Measurements from ENCODE around the gene FOXA3. TPM values are rescaled to one million over a fixed set of nuclear protein-coding genes. Genes with fewer than 3 reads are reported as not detected.

Gene FOXA3
- polyA plus RNA-seq, 1 donor (not counting 4 experiments of a cell fraction or from before 2014, with no cell fraction given), result not detected

- DNase-seq (ENCODE audit: low read depth, low spot score) (peak; percentile 76), FAIRE-seq (peak; percentile 90)
- peak overlapping the region; percentile 94 for H3K9ac ChIP-seq (ENCODE audit: control insufficient read depth, extremely low read depth, insufficient read depth, low read length)
- dilution Hi-C loops (cut with MboI; ENCODE audit: extremely low pct_ligation_motif_present, low sequenced_read_pairs), result no loop called here
- H3K36me3 ChIP-seq (ENCODE audit: control insufficient read depth in 2 of 2, extremely low read depth in 1 of 2, insufficient read depth in 2 of 2, low read length in 2 of 2), result peaks cover 0 to 4% of the 10 kb centered on the region in 2 experiments
- peak overlapping the region; percentile 65 to 89 (median 82) for H3K4me3 ChIP-seq (ENCODE audit: control insufficient read depth in 2 of 3, extremely low read depth in 1 of 3, insufficient read depth in 2 of 3, low read depth in 1 of 3, low read length in 3 of 3)
- no peaks in the 10 kb centered on the region for H4K20me1 ChIP-seq (ENCODE audit: control insufficient read depth, extremely low read depth, insufficient read depth, low read length)
- peak overlapping the region; percentile 94 for H3K27ac ChIP-seq (ENCODE audit: control insufficient read depth, insufficient read depth, low read length)
- H3K4me1 ChIP-seq (ENCODE audit: control insufficient read depth, extremely low read depth, insufficient read depth, low read length), result peaks cover 14% of the 10 kb centered on the region
- peak overlapping the region; percentile 96 for H3K4me2 ChIP-seq (ENCODE audit: control insufficient read depth, extremely low read depth, insufficient read depth, low read depth, low read length)
- H3K79me2 ChIP-seq (ENCODE audit: control insufficient read depth, insufficient read depth, low read length), result peaks cover 8% of the 10 kb centered on the region
- peaks cover 7% of the 10 kb centered on the region for H3K27me3 ChIP-seq (ENCODE audit: control insufficient read depth, extremely low read depth, insufficient read depth, low read length)
- H2AFZ ChIP-seq (ENCODE audit: control insufficient read depth, low read length), result peak overlapping the region; percentile 99
- H3K9me3 ChIP-seq (ENCODE audit: control insufficient read depth, low read depth, low read length), result no peaks in the 10 kb centered on the region
- TF ChIP-seq CTCF (optimal IDR thresholded peaks at IDR 0.05 in 1 of 3, IDR thresholded peaks at IDR 0.05 in 1 of 3, conservative IDR thresholded peaks at IDR 0.05 in 1 of 3; ENCODE audit: extremely low read depth in 1 of 3, insufficient read depth in 2 of 3, low read length in 3 of 3), result no peak
- TF ChIP-seq EZH2 (IDR thresholded peaks at IDR 0.05; ENCODE audit: low read length), result no peak
- no peaks in the 10 kb centered on the region for H3K9me1 ChIP-seq (ENCODE audit: control insufficient read depth, extremely low read depth, insufficient read depth, low read length)
Observed at GRCh38 chr19:45886427-45887199, 22.5 kb downstream of the FOXA3 start.

GRCh38 chr19:45887200-45887710, 23.1 kb downstream of the FOXA3 start:
- H4K20me1 ChIP-seq (ENCODE audit: control insufficient read depth, extremely low read depth, insufficient read depth, low read length), result no peaks in the 10 kb centered on the region
- DNase-seq (ENCODE audit: low read depth, low spot score) (no peak), FAIRE-seq (no peak)
- peaks cover 8% of the 10 kb centered on the region for H3K79me2 ChIP-seq (ENCODE audit: control insufficient read depth, insufficient read depth, low read length)
- H3K9me3 ChIP-seq (ENCODE audit: control insufficient read depth, low read depth, low read length), result no peaks in the 10 kb centered on the region
- TF ChIP-seq CTCF (optimal IDR thresholded peaks at IDR 0.05 in 1 of 3, IDR thresholded peaks at IDR 0.05 in 1 of 3, conservative IDR thresholded peaks at IDR 0.05 in 1 of 3; ENCODE audit: extremely low read depth in 1 of 3, insufficient read depth in 2 of 3, low read length in 3 of 3) (no peak), EZH2 (IDR thresholded peaks at IDR 0.05; ENCODE audit: low read length) (no peak)
- H3K27me3 ChIP-seq (ENCODE audit: control insufficient read depth, extremely low read depth, insufficient read depth, low read length), result peaks cover 1% of the 10 kb centered on the region
- H3K9ac ChIP-seq (ENCODE audit: control insufficient read depth, extremely low read depth, insufficient read depth, low read length), result peak overlapping the region; percentile 94
- H3K4me3 ChIP-seq (ENCODE audit: control insufficient read depth in 2 of 3, extremely low read depth in 1 of 3, insufficient read depth in 2 of 3, low read depth in 1 of 3, low read length in 3 of 3), result peak overlapping the region; percentile 65 to 89 (median 82)
- H3K4me2 ChIP-seq (ENCODE audit: control insufficient read depth, extremely low read depth, insufficient read depth, low read depth, low read length), result peak overlapping the region; percentile 96
- H2AFZ ChIP-seq (ENCODE audit: control insufficient read depth, low read length), result peak overlapping the region; percentile 99
- dilution Hi-C loops (cut with MboI; ENCODE audit: extremely low pct_ligation_motif_present, low sequenced_read_pairs), result no loop called here
- H3K27ac ChIP-seq (ENCODE audit: control insufficient read depth, insufficient read depth, low read length), result peak overlapping the region; percentile 94
- no peaks in the 10 kb centered on the region for H3K9me1 ChIP-seq (ENCODE audit: control insufficient read depth, extremely low read depth, insufficient read depth, low read length)
- H3K4me1 ChIP-seq (ENCODE audit: control insufficient read depth, extremely low read depth, insufficient read depth, low read length), result peaks cover 13% of the 10 kb centered on the region
- H3K36me3 ChIP-seq (ENCODE audit: control insufficient read depth in 2 of 2, extremely low read depth in 1 of 2, insufficient read depth in 2 of 2, low read length in 2 of 2), result peaks cover 0 to 4% of the 10 kb centered on the region in 2 experiments

All from keratinocyte (primary cell).